HG03571 (cell line): ENCODE data around the gene ATP8B1.
"Not testable (repeated sequence)": the region's sequence is repeated elsewhere in the genome, so short reads cannot be mapped to it uniquely, and the experiment has no call there.

ENCODE experiments used
- ATAC-seq: cut with Tn5 transposase; IDR thresholded peaks from one replicate; pipeline ENCODE4 v1.9.1; 2021; ENCODE audit not compliant: unreplicated experiment

ATP8B1 gene

GRCh38 chr18:57771193-57771592 lies 31.9 kb downstream of the ATP8B1 start:
- no peak for ATAC-seq

- no peak for ATAC-seq
Measured at GRCh38 chr18:57768537-57769326, 34.4 kb downstream of the ATP8B1 start.

GRCh38 chr18:57767259-57768050 lies 35.7 kb downstream of the ATP8B1 start:
- ATAC-seq = no peak

- no peak for ATAC-seq
Measured at GRCh38 chr18:57764995-57765394, 38.1 kb downstream of the ATP8B1 start.

GRCh38 chr18:57764087-57764486 lies 39.0 kb downstream of the ATP8B1 start:
- ATAC-seq = no peak

- no peak for ATAC-seq
Measured at GRCh38 chr18:57762686-57763085, 40.4 kb downstream of the ATP8B1 start.

GRCh38 chr18:57759650-57760049 lies 43.5 kb downstream of the ATP8B1 start:
- no peak for ATAC-seq

GRCh38 chr18:57755473-57756067 lies 47.5 kb downstream of the ATP8B1 start:
- ATAC-seq = no peak

- peak; percentile 97 for ATAC-seq
Measured at GRCh38 chr18:57754577-57755338, 48.4 kb downstream of the ATP8B1 start.

- no peak for ATAC-seq
Measured at GRCh38 chr18:57753063-57753462, 50.1 kb downstream of the ATP8B1 start.

- no peak for ATAC-seq
Measured at GRCh38 chr18:57749604-57749970, 53.5 kb downstream of the ATP8B1 start.

GRCh38 chr18:57748770-57749603 lies 54.1 kb downstream of the ATP8B1 start:
- peak; percentile 83 for ATAC-seq

- no peak for ATAC-seq
Measured at GRCh38 chr18:57747809-57748680, 55.1 kb downstream of the ATP8B1 start.

- ATAC-seq = no peak
Measured at GRCh38 chr18:57744211-57744694, 58.9 kb downstream of the ATP8B1 start.

GRCh38 chr18:57743008-57743407 lies 60.1 kb downstream of the ATP8B1 start:
- no peak for ATAC-seq

GRCh38 chr18:57741273-57741672 lies 61.8 kb downstream of the ATP8B1 start:
- no peak for ATAC-seq

- no peak for ATAC-seq
Measured at GRCh38 chr18:57738078-57738477, 65.0 kb downstream of the ATP8B1 start.

GRCh38 chr18:57737400-57738060 lies 65.6 kb downstream of the ATP8B1 start:
- no peak for ATAC-seq

GRCh38 chr18:57735042-57735441 lies 68.1 kb downstream of the ATP8B1 start:
- ATAC-seq = not testable (repeated sequence)
